DOHH2 (cell line): ENCODE results near the gene SLC6A2.

Experiments used
- H3F3A ChIP-seq: fragments of 200-600 bp; sonication (generic), shearing (Covaris generic); 2 replicates; pipeline ENCODE4 v1.6.0; 2016; ENCODE audit warnings: antibody characterized with exemption, mild to moderate bottlenecking; ENCODE audit not compliant: control insufficient read depth, insufficient read depth
- H3K27ac ChIP-seq: fragments of 200-600 bp; sonication (generic); 2 replicates; pipeline ENCODE4 v1.5.1; 2014; ENCODE audit warnings: low read depth, mild to moderate bottlenecking, low read length, moderate library complexity
- H3K27me3 ChIP-seq: fragments of 200-600 bp; sonication (generic); 2 replicates; pipeline ENCODE4 v1.6.1; 2014; ENCODE audit warnings: mild to moderate bottlenecking, low read length, mixed read lengths; ENCODE audit not compliant: control insufficient read depth
- H3K36me3 ChIP-seq: fragments of 200-600 bp; sonication (generic); 2 replicates; pipeline ENCODE4 v1.6.1; 2014; ENCODE audit warnings: mild to moderate bottlenecking, low read length, moderate library complexity, mixed read lengths; ENCODE audit not compliant: control insufficient read depth
- H3K4me1 ChIP-seq: fragments of 200-600 bp; sonication (generic); 2 replicates; pipeline ENCODE4 v1.6.1; 2014; ENCODE audit warnings: mild to moderate bottlenecking, low read length, mixed read lengths; ENCODE audit not compliant: control insufficient read depth
- H3K4me2 ChIP-seq: fragments of 200-600 bp; sonication (generic); 2 replicates; pipeline ENCODE4 v1.6.0; 2014; ENCODE audit warnings: mild to moderate bottlenecking, low read length, moderate library complexity
- H3K4me3 ChIP-seq: fragments of 200-600 bp; sonication (generic); 2 replicates; pipeline ENCODE4 v1.5.1; 2014; ENCODE audit warnings: mild to moderate bottlenecking, low read length, mixed read lengths
- H3K79me2 ChIP-seq: fragments of 200-600 bp; sonication (generic); 2 replicates; pipeline ENCODE4 v1.6.1; 2014; ENCODE audit warnings: mild to moderate bottlenecking, low read length, mixed read lengths; ENCODE audit not compliant: control insufficient read depth
- H3K9me2 ChIP-seq: fragments of 200-600 bp; sonication (generic); replicated peaks from 2 replicates; pipeline ENCODE4 v1.6.1; 2014; ENCODE audit warnings: mild to moderate bottlenecking, low read length, mixed read lengths; ENCODE audit not compliant: control insufficient read depth
- H3K9me3 ChIP-seq: fragments of 200-600 bp; sonication (generic); 2 replicates; pipeline ENCODE4 v1.6.1; 2014; ENCODE audit warnings: antibody characterized with exemption, low read length, mixed read lengths; ENCODE audit not compliant: control insufficient read depth, insufficient read depth
- H4K20me1 ChIP-seq: fragments of 200-600 bp; sonication (generic); 2 replicates; pipeline ENCODE4 v1.6.0; 2014; ENCODE audit warnings: low read depth, mild to moderate bottlenecking, antibody characterized with exemption, low read length, moderate library complexity; ENCODE audit not compliant: control insufficient read depth, insufficient read depth
- EZH2phosphoT487 ChIP-seq: fragments of 200-600 bp; sonication (generic); IDR thresholded peaks from 2 replicates; pipeline ENCODE4 v1.6.1; 2017; ENCODE audit warnings: borderline replicate concordance, mild to moderate bottlenecking, antibody characterized with exemption, low read length, moderate library complexity, mixed read lengths
- TF ChIP-seq, protein P1 (sequence below): fragments of 200-600 bp; sonication (generic); IDR thresholded peaks from one replicate; pipeline ENCODE4 v1.5.1; 2014; ENCODE audit warnings: antibody characterized with exemption, mild to moderate bottlenecking, low read depth, low read length; ENCODE audit not compliant: poor library complexity, severe bottlenecking

SLC6A2 gene

GRCh38 chr16:55686671-55687070 is 30.9 kb downstream of the SLC6A2 start:
- Histone ChIP-seq H3F3A (no peaks in the 10 kb centered on the region), H3K9me2 (no peaks in the 10 kb centered on the region), H3K4me2 (no peak overlapping the region), H3K4me1 (no peaks in the 10 kb centered on the region), H3K9me3 (no peaks in the 10 kb centered on the region), H3K36me3 (no peaks in the 10 kb centered on the region), H3K4me3 (no peak overlapping the region), H4K20me1 (no peaks in the 10 kb centered on the region), H3K27ac (no peak overlapping the region), H3K27me3 (no peaks in the 10 kb centered on the region), H3K79me2 (no peaks in the 10 kb centered on the region)
- TF ChIP-seq EZH2phosphoT487: no peak
- TF ChIP-seq, protein P1, sequence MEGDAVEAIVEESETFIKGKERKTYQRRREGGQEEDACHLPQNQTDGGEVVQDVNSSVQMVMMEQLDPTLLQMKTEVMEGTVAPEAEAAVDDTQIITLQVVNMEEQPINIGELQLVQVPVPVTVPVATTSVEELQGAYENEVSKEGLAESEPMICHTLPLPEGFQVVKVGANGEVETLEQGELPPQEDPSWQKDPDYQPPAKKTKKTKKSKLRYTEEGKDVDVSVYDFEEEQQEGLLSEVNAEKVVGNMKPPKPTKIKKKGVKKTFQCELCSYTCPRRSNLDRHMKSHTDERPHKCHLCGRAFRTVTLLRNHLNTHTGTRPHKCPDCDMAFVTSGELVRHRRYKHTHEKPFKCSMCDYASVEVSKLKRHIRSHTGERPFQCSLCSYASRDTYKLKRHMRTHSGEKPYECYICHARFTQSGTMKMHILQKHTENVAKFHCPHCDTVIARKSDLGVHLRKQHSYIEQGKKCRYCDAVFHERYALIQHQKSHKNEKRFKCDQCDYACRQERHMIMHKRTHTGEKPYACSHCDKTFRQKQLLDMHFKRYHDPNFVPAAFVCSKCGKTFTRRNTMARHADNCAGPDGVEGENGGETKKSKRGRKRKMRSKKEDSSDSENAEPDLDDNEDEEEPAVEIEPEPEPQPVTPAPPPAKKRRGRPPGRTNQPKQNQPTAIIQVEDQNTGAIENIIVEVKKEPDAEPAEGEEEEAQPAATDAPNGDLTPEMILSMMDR: no peak

- H3K27me3 ChIP-seq: no peaks in the 10 kb centered on the region
- no peaks in the 10 kb centered on the region for H3K9me3 ChIP-seq
- no peaks in the 10 kb centered on the region for H3K9me2 ChIP-seq
- no peaks in the 10 kb centered on the region for H3K4me1 ChIP-seq
- no peak overlapping the region for H3K4me2 ChIP-seq
- TF ChIP-seq, protein P1: no peak
- H3K79me2 ChIP-seq: no peaks in the 10 kb centered on the region
- H4K20me1 ChIP-seq: no peaks in the 10 kb centered on the region
- H3K36me3 ChIP-seq: no peaks in the 10 kb centered on the region
- no peak overlapping the region for H3K27ac ChIP-seq
- no peak overlapping the region for H3K4me3 ChIP-seq
- H3F3A ChIP-seq: no peaks in the 10 kb centered on the region
These were observed 32.0 kb downstream of the SLC6A2 start for GRCh38 chr16:55687802-55688201.

GRCh38 chr16:55690841-55691240 is 35.1 kb downstream of the SLC6A2 start:
- Histone ChIP-seq H3K27ac (no peak overlapping the region), H3K4me2 (no peak overlapping the region), H3K9me3 (no peaks in the 10 kb centered on the region), H3K36me3 (no peaks in the 10 kb centered on the region), H3K4me3 (no peak overlapping the region), H3K79me2 (no peaks in the 10 kb centered on the region), H3K9me2 (no peaks in the 10 kb centered on the region), H3K4me1 (no peaks in the 10 kb centered on the region), H3F3A (no peaks in the 10 kb centered on the region), H4K20me1 (no peaks in the 10 kb centered on the region), H3K27me3 (no peaks in the 10 kb centered on the region)
- TF ChIP-seq EZH2phosphoT487: no peak
- TF ChIP-seq, protein P1: no peak

DNA sequence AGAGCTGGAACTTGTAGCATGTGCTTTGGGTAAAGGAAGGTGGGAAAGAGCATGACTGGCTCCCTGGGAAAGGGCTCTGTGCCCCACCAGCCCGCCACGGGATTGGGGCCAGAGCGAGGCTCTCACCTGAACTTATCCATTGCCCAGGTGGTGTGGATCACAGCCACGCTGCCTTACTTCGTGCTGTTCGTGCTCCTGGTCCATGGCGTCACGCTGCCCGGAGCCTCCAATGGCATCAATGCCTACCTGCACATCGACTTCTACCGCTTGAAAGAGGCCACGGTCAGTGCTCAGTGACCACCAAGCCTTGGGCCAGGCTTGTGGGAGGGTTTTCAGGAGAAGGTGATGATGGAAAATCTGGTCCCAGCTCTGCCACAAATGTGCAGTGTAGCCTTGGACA is 36.0 kb downstream of the SLC6A2 start:
- Histone ChIP-seq H3F3A (no peaks in the 10 kb centered on the region), H3K27ac (no peak overlapping the region), H3K9me3 (no peaks in the 10 kb centered on the region), H3K4me1 (no peaks in the 10 kb centered on the region), H3K9me2 (no peaks in the 10 kb centered on the region), H3K36me3 (no peaks in the 10 kb centered on the region), H4K20me1 (no peaks in the 10 kb centered on the region), H3K79me2 (no peaks in the 10 kb centered on the region), H3K4me3 (no peak overlapping the region), H3K4me2 (no peak overlapping the region), H3K27me3 (no peaks in the 10 kb centered on the region)
- no peak for TF ChIP-seq EZH2phosphoT487
- TF ChIP-seq, protein P1: no peak
